ENCODE data around the gene RYK. TPM values are rescaled to one million over a fixed set of nuclear protein-coding genes. Genes with fewer than 3 reads are reported as not detected.

RYK gene
- total and polyA plus RNA-seq, 5 donors: 30.9 to 57.3 (median 52.3) TPM

DNA sequence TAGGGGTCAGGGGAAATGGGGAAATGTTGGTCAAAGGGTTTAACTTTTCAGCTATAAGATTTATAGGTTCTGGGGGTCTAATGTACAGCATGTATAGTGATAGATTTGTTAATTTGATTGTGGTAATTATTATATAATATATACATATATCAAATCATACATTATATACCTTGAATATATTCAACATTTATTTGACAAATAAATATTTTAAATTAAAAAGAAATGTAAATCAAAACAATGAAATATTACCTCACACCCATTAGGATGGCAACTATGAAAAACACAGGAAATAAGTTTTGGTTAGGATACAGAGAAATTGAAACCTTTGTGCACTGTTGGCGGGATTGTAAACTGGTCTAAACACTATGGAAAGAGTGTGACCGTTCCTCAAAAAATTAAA lies 135.9 kb downstream of the RYK start:
- H3K27me3 ChIP-seq (ENCODE audit: control insufficient read depth, insufficient read depth): no peaks in the 10 kb centered on the region
- ATAC-seq: no peak
- H3K27ac ChIP-seq (ENCODE audit: low read length): no peak overlapping the region
- no peak overlapping the region for H3K4me3 ChIP-seq (ENCODE audit: low read length)
- DNase-seq: no peak
- no peaks in the 10 kb centered on the region for H3K9me3 ChIP-seq (ENCODE audit: control insufficient read depth, low read length)
- 95% methylated on average over 2 of the region's 2 CpGs for WGBS
- intact Hi-C loops (cut with DNase I): no loop called here
- no peaks in the 10 kb centered on the region for H3K4me1 ChIP-seq (ENCODE audit: control insufficient read depth, insufficient read depth, low read length)

DNA sequence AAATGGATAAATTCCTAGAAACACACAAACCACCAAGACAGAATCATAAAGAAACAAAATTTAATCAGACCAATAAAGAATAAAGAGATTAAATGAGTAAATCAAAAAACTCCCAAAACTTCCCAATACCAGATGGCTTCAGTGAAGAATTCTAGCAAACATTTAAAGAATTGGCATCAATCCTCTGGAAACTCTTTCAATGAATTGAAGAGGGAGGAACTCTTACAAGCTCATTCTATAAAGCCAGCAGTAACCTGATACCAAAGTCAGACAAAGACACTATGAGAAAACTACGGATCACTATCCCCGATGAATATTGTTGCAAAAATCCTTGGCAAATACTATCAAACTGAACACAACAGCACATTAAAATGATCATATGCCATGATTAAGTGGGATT lies 139.0 kb downstream of the RYK start:
- Histone ChIP-seq H3K9me3 (ENCODE audit: control insufficient read depth, low read length) (no peaks in the 10 kb centered on the region), H3K4me1 (ENCODE audit: control insufficient read depth, insufficient read depth, low read length) (no peaks in the 10 kb centered on the region), H3K4me3 (ENCODE audit: low read length) (no peak overlapping the region), H3K27me3 (ENCODE audit: control insufficient read depth, insufficient read depth) (no peaks in the 10 kb centered on the region), H3K27ac (ENCODE audit: low read length) (no peak overlapping the region)
- intact Hi-C loops (cut with DNase I): no loop called here
- ATAC-seq (no peak), DNase-seq (no peak)
- 62% methylated on average over 2 of the region's 2 CpGs for WGBS

DNA sequence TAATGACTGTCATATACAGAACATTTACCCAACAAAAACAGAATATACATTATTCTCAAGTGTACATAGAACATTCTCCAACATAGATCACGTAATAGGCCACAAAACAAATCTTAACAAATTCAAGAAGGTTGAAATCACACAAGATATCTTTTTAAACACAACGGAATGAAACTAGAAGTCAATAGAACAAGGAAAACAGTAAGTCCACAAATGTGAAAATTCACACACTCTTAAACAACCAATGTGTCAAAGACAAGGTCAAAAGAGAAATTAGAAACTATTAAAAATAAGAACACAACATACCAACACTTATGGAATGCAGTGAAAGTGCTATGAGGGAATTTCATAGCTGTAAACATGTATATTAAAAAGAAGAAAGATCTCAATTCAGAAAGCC lies 139.7 kb downstream of the RYK start:
- H3K9me3 ChIP-seq (ENCODE audit: control insufficient read depth, low read length): no peaks in the 10 kb centered on the region
- no peak for ATAC-seq
- H3K27me3 ChIP-seq (ENCODE audit: control insufficient read depth, insufficient read depth): no peaks in the 10 kb centered on the region
- H3K27ac ChIP-seq (ENCODE audit: low read length): no peak overlapping the region
- 90% methylated on average over 2 of the region's 2 CpGs for WGBS
- no peak for DNase-seq
- no peak overlapping the region for H3K4me3 ChIP-seq (ENCODE audit: low read length)
- H3K4me1 ChIP-seq (ENCODE audit: control insufficient read depth, insufficient read depth, low read length): no peaks in the 10 kb centered on the region
- intact Hi-C loops (cut with DNase I): no loop called here

Other genes starting within 250 kb of the RYK start
- 100 to 1,000 TPM in 1 of 4 donors, 10 to 100 TPM in 3; 34.5 to 100 (median 43.7) TPM for gene SLCO2A1, start 220.9 kb downstream of the RYK start, total RNA-seq
- gene SLCO2A1, start 220.9 kb downstream of the RYK start, polyA plus RNA-seq: 17.1 TPM
- 10 to 100 TPM; 44.6 to 57.6 (median 47.6) TPM for gene AMOTL2, start 123.6 kb upstream of the RYK start, total RNA-seq
- gene AMOTL2, start 123.6 kb upstream of the RYK start, polyA plus RNA-seq: 22.9 TPM
- gene ANAPC13, start 235.1 kb upstream of the RYK start, total RNA-seq: 10 to 100 TPM; 75.6 to 95.8 (median 81.3) TPM
- 87.7 TPM for gene ANAPC13, start 235.1 kb upstream of the RYK start, polyA plus RNA-seq
- gene CEP63, start 235.2 kb upstream of the RYK start, total RNA-seq: 10 to 100 TPM; 31.3 to 41.6 (median 39.4) TPM
- gene CEP63, start 235.2 kb upstream of the RYK start, polyA plus RNA-seq: 34.6 TPM